Measurements from ENCODE around the gene C10orf53. TPM values are rescaled to one million over a fixed set of nuclear protein-coding genes. Genes with fewer than 3 reads are reported as not detected.

The C10orf53 gene
- total RNA-seq, 1 experiment from 2014 or later = not detected

DNA sequence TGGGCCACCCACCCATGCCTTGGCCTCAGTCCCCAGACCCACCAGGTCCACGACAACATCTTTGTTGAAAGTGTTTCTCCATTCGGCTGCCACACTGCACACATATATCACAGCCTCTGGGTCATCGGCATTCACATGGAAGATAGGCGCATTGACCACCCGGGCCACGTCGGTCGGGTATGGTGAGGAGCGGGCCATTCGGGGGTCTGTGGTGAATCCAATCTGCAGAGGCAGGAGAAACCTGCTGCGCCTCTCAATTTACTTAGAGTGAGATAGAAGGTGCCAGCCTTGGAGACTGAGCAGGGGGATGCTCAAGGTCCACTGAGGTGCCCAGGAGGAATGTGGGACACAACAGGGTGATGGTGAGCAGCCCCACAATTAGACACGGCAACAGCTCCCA is 66.3 kb downstream of the C10orf53 start:
- no peak overlapping the region for H3K27ac ChIP-seq (ENCODE audit: low read length)
- H3K4me3 ChIP-seq (ENCODE audit: low read depth in 2 of 2, low read length in 2 of 2) = no peak overlapping the region
- ChIA-PET POLR2A (no interaction called here), CTCF (no interaction called here)
- no peak for DNase-seq (ENCODE audit: low read depth, low spot score)
- no peaks in the 10 kb centered on the region for H3K36me3 ChIP-seq (ENCODE audit: control insufficient read depth, insufficient read depth, low read length)
- no TSS peak for BruUV-seq (replicated peaks)
- H3K4me1 ChIP-seq (ENCODE audit: control insufficient read depth, insufficient read depth, low read length) = no peaks in the 10 kb centered on the region
- intact Hi-C loops (cut with micrococcal nuclease; ENCODE audit: unreplicated experiment) = no loop called here
- in situ Hi-C loops (cut with HindIII; ENCODE audit: low pct_unique_long_range_greater_than_20kb, low sequenced_read_pairs) = no loop called here
- ATAC-seq = no peak
- no peaks in the 10 kb centered on the region for H3K27me3 ChIP-seq (ENCODE audit: control insufficient read depth, insufficient read depth, low read length)
- TF ChIP-seq SIN3A (IDR thresholded peaks at IDR 0.05; ENCODE audit: borderline replicate concordance, insufficient read depth, low read depth, low read length) (no peak), POLR2AphosphoS5 (IDR thresholded peaks at IDR 0.05; ENCODE audit: low read depth, low read length) (no peak)
- H3K9me3 ChIP-seq (ENCODE audit: control insufficient read depth, insufficient read depth, low read depth, low read length) = no peaks in the 10 kb centered on the region

DNA sequence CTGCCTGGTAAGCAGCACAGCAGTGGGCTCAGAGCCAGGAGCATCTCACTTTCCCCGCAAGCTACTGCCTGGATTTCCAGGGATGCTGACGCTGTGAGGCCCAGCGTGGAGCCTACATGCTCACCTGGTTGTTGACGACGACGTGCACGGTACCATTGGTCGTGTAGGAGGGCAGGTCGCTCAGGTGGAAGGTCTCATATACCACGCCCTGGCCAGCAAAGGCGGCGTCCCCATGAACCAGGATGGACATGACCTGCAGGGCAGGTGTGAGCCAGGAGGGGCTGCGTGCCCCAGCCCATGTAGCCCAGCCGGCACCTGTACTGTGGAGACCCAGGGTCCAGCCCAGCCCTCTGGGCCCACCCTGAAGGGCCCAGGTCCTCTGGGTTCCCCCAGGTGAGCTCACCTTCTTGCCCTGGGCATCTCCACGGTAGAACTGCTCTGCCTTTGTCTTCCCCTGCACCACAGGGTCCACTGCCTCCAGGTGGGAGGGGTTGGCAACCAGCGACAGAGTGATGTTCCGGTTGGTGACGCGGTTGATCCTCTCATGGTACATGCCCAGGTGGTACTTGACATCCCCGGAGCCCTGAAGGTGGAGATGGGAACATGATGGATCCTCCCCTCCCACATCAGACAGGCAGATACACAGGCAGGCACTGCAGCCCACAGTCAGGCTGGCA is 67.3 kb downstream of the C10orf53 start:
- ATAC-seq (no peak), DNase-seq (ENCODE audit: low read depth, low spot score) (no peak)
- intact Hi-C loops (cut with micrococcal nuclease; ENCODE audit: unreplicated experiment) = no loop called here
- no peaks in the 10 kb centered on the region for H3K36me3 ChIP-seq (ENCODE audit: control insufficient read depth, insufficient read depth, low read length)
- POLR2A ChIA-PET = no interaction called here
- BruUV-seq (replicated peaks) = no TSS peak
- H3K4me3 ChIP-seq (ENCODE audit: low read depth in 2 of 2, low read length in 2 of 2) = no peak overlapping the region
- H3K9me3 ChIP-seq (ENCODE audit: control insufficient read depth, insufficient read depth, low read depth, low read length) = no peaks in the 10 kb centered on the region
- in situ Hi-C loops (cut with HindIII; ENCODE audit: low pct_unique_long_range_greater_than_20kb, low sequenced_read_pairs) = no loop called here
- TF ChIP-seq, protein P1, sequence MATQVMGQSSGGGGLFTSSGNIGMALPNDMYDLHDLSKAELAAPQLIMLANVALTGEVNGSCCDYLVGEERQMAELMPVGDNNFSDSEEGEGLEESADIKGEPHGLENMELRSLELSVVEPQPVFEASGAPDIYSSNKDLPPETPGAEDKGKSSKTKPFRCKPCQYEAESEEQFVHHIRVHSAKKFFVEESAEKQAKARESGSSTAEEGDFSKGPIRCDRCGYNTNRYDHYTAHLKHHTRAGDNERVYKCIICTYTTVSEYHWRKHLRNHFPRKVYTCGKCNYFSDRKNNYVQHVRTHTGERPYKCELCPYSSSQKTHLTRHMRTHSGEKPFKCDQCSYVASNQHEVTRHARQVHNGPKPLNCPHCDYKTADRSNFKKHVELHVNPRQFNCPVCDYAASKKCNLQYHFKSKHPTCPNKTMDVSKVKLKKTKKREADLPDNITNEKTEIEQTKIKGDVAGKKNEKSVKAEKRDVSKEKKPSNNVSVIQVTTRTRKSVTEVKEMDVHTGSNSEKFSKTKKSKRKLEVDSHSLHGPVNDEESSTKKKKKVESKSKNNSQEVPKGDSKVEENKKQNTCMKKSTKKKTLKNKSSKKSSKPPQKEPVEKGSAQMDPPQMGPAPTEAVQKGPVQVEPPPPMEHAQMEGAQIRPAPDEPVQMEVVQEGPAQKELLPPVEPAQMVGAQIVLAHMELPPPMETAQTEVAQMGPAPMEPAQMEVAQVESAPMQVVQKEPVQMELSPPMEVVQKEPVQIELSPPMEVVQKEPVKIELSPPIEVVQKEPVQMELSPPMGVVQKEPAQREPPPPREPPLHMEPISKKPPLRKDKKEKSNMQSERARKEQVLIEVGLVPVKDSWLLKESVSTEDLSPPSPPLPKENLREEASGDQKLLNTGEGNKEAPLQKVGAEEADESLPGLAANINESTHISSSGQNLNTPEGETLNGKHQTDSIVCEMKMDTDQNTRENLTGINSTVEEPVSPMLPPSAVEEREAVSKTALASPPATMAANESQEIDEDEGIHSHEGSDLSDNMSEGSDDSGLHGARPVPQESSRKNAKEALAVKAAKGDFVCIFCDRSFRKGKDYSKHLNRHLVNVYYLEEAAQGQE (IDR thresholded peaks at IDR 0.05; ENCODE audit: insufficient read depth in 1 of 2, low read depth in 2 of 2, low read length in 1 of 2) = no peak
- no peak for TF ChIP-seq SIN3A (IDR thresholded peaks at IDR 0.05; ENCODE audit: borderline replicate concordance, insufficient read depth, low read depth, low read length)
- no peak for TF ChIP-seq POLR2AphosphoS5 (IDR thresholded peaks at IDR 0.05; ENCODE audit: low read depth, low read length)
- TF ChIP-seq TCF7L2 (IDR thresholded peaks at IDR 0.05; ENCODE audit: low read depth, low read length) = no peak
- TF ChIP-seq, protein P2, sequence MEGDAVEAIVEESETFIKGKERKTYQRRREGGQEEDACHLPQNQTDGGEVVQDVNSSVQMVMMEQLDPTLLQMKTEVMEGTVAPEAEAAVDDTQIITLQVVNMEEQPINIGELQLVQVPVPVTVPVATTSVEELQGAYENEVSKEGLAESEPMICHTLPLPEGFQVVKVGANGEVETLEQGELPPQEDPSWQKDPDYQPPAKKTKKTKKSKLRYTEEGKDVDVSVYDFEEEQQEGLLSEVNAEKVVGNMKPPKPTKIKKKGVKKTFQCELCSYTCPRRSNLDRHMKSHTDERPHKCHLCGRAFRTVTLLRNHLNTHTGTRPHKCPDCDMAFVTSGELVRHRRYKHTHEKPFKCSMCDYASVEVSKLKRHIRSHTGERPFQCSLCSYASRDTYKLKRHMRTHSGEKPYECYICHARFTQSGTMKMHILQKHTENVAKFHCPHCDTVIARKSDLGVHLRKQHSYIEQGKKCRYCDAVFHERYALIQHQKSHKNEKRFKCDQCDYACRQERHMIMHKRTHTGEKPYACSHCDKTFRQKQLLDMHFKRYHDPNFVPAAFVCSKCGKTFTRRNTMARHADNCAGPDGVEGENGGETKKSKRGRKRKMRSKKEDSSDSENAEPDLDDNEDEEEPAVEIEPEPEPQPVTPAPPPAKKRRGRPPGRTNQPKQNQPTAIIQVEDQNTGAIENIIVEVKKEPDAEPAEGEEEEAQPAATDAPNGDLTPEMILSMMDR (IDR thresholded peaks at IDR 0.05) = no peak
- H3K27ac ChIP-seq (ENCODE audit: low read length) = no peak overlapping the region
- H3K27me3 ChIP-seq (ENCODE audit: control insufficient read depth, insufficient read depth, low read length) = no peaks in the 10 kb centered on the region
- CTCF ChIA-PET = no interaction called here
- H3K4me1 ChIP-seq (ENCODE audit: control insufficient read depth, insufficient read depth, low read length) = no peaks in the 10 kb centered on the region

Other genes starting within 250 kb of the C10orf53 start
- 19.1 TPM for gene ERCC6, start 140.5 kb upstream of the C10orf53 start, total RNA-seq (2021; ENCODE audit: unreplicated experiment)
- gene SLC18A3, start 69.3 kb upstream of the C10orf53 start, total RNA-seq (2021; ENCODE audit: unreplicated experiment) = not detected
- not detected for gene CHAT, start 65.6 kb upstream of the C10orf53 start, total RNA-seq (2021; ENCODE audit: unreplicated experiment)
- 1.3 TPM for gene OGDHL, start 82.7 kb downstream of the C10orf53 start, total RNA-seq (2021; ENCODE audit: unreplicated experiment)

Data from Panc1 (cell line).